Measurements from ENCODE around the gene RAB28.
"Not testable (repeated sequence)": the region's sequence is repeated elsewhere in the genome, so short reads cannot be mapped to it uniquely, and the experiment has no call there.

RAB28 gene

DNA sequence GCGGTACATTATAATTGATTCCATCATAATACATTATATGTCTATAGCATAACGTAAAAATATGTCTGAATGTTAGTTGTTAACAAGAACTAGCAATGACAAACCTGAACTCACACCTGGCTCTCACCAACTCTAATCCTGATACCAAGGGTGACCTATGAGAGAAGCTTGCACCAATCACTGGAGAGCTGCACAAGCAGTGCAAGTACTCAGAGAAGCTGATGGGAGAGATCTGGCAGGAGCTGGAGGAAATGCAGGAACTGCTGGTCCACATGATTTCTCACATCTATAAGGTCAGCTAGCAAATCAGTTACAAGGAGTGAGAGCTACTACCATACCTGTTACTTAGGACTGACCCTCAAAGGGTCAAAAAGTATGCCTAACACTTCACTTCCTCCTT, 74.8 kb downstream of the RAB28 start:
- no peak for DNase-seq (ENCODE audit: low read depth in 2 of 2)
- TF ChIP-seq, protein P1, sequence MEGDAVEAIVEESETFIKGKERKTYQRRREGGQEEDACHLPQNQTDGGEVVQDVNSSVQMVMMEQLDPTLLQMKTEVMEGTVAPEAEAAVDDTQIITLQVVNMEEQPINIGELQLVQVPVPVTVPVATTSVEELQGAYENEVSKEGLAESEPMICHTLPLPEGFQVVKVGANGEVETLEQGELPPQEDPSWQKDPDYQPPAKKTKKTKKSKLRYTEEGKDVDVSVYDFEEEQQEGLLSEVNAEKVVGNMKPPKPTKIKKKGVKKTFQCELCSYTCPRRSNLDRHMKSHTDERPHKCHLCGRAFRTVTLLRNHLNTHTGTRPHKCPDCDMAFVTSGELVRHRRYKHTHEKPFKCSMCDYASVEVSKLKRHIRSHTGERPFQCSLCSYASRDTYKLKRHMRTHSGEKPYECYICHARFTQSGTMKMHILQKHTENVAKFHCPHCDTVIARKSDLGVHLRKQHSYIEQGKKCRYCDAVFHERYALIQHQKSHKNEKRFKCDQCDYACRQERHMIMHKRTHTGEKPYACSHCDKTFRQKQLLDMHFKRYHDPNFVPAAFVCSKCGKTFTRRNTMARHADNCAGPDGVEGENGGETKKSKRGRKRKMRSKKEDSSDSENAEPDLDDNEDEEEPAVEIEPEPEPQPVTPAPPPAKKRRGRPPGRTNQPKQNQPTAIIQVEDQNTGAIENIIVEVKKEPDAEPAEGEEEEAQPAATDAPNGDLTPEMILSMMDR (IDR thresholded peaks at IDR 0.05; ENCODE audit: low read depth, low read length) = no peak
- no peak overlapping the region for H3K4me3 ChIP-seq (replicated peaks in 1 of 2; ENCODE audit: low read depth in 2 of 2, low read length in 2 of 2)

DNA sequence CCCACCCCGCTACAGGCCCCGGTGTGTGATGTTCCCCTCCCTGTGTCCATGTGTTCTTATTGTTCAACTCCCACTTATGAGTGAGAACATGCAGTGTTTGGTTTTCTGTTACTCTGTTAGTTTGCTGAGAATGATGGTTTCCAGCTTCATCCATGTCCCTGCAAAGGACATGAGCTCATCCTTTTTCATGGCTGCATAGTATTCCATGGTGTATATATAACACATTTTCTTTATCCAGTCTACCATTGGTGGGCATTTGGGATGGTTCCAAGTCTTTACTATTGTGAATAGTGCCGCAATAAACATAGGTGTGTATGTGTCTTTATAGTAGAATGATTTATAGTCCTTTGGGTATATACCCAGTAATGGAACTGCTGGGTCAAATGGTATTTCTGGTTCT, 78.0 kb downstream of the RAB28 start:
- H3K4me3 ChIP-seq (replicated peaks in 1 of 2; ENCODE audit: low read depth in 2 of 2, low read length in 2 of 2); DNase-seq (ENCODE audit: low read depth in 2 of 2): not testable (repeated sequence)

GRCh38 chr4:13403833-13404232, 80.3 kb downstream of the RAB28 start:
- TF ChIP-seq, protein P1 (IDR thresholded peaks at IDR 0.05; ENCODE audit: low read depth, low read length) = no peak
- no peak overlapping the region for H3K4me3 ChIP-seq (replicated peaks in 1 of 2; ENCODE audit: low read depth in 2 of 2, low read length in 2 of 2)
- DNase-seq (ENCODE audit: low read depth in 2 of 2) = no peak

- TF ChIP-seq, protein P1 (IDR thresholded peaks at IDR 0.05; ENCODE audit: low read depth, low read length) = no peak
- no peak for DNase-seq (ENCODE audit: low read depth in 2 of 2)
- H3K4me3 ChIP-seq (replicated peaks in 1 of 2; ENCODE audit: low read depth in 2 of 2, low read length in 2 of 2) = no peak overlapping the region
Observed at GRCh38 chr4:13403326-13403725, 80.8 kb downstream of the RAB28 start.

- no peak overlapping the region for H3K4me3 ChIP-seq (replicated peaks in 1 of 2; ENCODE audit: low read depth in 2 of 2, low read length in 2 of 2)
- TF ChIP-seq, protein P1 (IDR thresholded peaks at IDR 0.05; ENCODE audit: low read depth, low read length) = no peak
- DNase-seq (ENCODE audit: low read depth in 2 of 2) = peak; percentile 29 to 53
Observed at GRCh38 chr4:13399257-13399656, 84.9 kb downstream of the RAB28 start.

- H3K4me3 ChIP-seq (replicated peaks in 1 of 2; ENCODE audit: low read depth in 2 of 2, low read length in 2 of 2) = no peak overlapping the region
- no peak for DNase-seq (ENCODE audit: low read depth in 2 of 2)
- TF ChIP-seq, protein P1 (IDR thresholded peaks at IDR 0.05; ENCODE audit: low read depth, low read length) = no peak
Observed at GRCh38 chr4:13396161-13396560, 88.0 kb downstream of the RAB28 start.

- DNase-seq (ENCODE audit: low read depth in 2 of 2) = not testable (repeated sequence)
Observed at GRCh38 chr4:13389901-13390300, 94.2 kb downstream of the RAB28 start.

DNA sequence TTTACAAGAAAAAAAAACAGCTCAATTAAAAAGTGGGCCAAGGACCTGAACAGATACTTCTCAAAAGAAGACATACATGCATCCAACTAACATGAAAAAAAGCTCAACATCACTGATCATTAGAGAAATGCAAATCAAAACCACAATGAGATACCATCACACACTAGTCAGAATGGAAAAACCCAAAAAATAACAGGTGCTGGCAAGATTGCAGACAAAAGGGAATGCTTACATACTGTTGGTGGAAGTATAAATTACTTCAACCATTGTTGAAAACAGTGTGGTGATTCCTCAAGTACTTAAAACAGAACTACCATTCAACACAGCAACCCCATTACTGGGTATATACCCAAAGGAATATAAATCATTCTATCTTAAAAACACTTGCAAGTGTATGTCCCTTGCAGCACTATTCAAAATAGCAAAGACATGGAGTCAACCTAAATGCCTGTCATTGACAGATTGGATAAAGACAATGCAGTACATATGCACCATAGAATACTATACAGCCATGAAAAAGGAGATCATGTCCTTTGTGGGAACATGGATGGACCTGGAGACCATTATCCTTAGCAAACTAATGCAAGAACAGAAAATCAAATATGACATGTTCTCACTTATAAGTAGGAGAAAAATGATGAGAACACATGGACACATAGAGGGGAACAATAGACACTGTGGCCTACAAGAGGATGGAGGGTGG, 97.6 kb downstream of the RAB28 start:
- TF ChIP-seq, protein P1 (IDR thresholded peaks at IDR 0.05; ENCODE audit: low read depth, low read length) = no peak
- peak in 1 of 2 donors; percentile 13 for DNase-seq (ENCODE audit: low read depth in 2 of 2)
- H3K4me3 ChIP-seq (replicated peaks in 1 of 2; ENCODE audit: low read depth in 2 of 2, low read length in 2 of 2) = no peak overlapping the region

More at GRCh38 chr4:13389901-13390300, 94.2 kb downstream of the RAB28 start:
- H3K4me3 ChIP-seq (replicated peaks in 1 of 2; ENCODE audit: low read depth in 2 of 2, low read length in 2 of 2) = not testable (repeated sequence)

Measured in cardiac fibroblast (primary cell).